ENCODE data around the gene GPRIN2. TPM values are rescaled to one million over a fixed set of nuclear protein-coding genes. Genes with fewer than 3 reads are reported as not detected.

GPRIN2 gene
- total RNA-seq, 1 experiment from 2014 or later, result 12.8 TPM

GRCh38 chr10:46557319-46558121, 1.1 kb upstream of the GPRIN2 start:
- Mint-ChIP-seq H3K4me3 (ENCODE audit: low read depth, unreplicated experiment) (no peak overlapping the region), H3K4me1 (ENCODE audit: low read depth, unreplicated experiment) (no peaks in the 10 kb centered on the region), H3K27me3 (ENCODE audit: unreplicated experiment) (no peaks in the 10 kb centered on the region), H3K36me3 (ENCODE audit: insufficient read depth, unreplicated experiment) (peaks cover 19% of the 10 kb centered on the region), H3K9me3 (ENCODE audit: low read depth, unreplicated experiment) (no peaks in the 10 kb centered on the region), H3K27ac (ENCODE audit: unreplicated experiment) (peak overlapping the region; percentile 8)
- DNase-seq, result peak; percentile 17
- TF ChIP-seq CTCF (IDR thresholded peaks at IDR 0.05; ENCODE audit: unreplicated experiment), result no peak
- no TSS peak for BruUV-seq (replicated peaks)
- CTCF ChIA-PET, result interaction anchor here (1.3 to 1.4 kb wide), 2 partner anchors 9 to 13 kb away, joined by 3 to 5 read pairs; no protein-coding TSS in a partner anchor
- intact Hi-C loops (cut with micrococcal nuclease; ENCODE audit: unreplicated experiment), result loop anchor here (5.0 kb wide), 1 partner anchor 325 kb away; no protein-coding TSS in a partner anchor

GRCh38 chr10:46555713-46556514, 544 bp downstream of the GPRIN2 start:
- intact Hi-C loops (cut with micrococcal nuclease; ENCODE audit: unreplicated experiment), result loop anchor here (5.0 kb wide), 1 partner anchor 324 kb away; no protein-coding TSS in a partner anchor
- Mint-ChIP-seq H3K9me3 (ENCODE audit: low read depth, unreplicated experiment) (no peaks in the 10 kb centered on the region), H3K27me3 (ENCODE audit: unreplicated experiment) (no peaks in the 10 kb centered on the region), H3K4me1 (ENCODE audit: low read depth, unreplicated experiment) (no peaks in the 10 kb centered on the region), H3K27ac (ENCODE audit: unreplicated experiment) (peak overlapping the region; percentile 60), H3K4me3 (ENCODE audit: low read depth, unreplicated experiment) (no peak overlapping the region), H3K36me3 (ENCODE audit: insufficient read depth, unreplicated experiment) (peaks cover 19% of the 10 kb centered on the region)
- CTCF ChIA-PET, result interaction anchor here (0.7 to 1.0 kb wide), 3 partner anchors 10 to 25 kb away, joined by 3 to 4 read pairs (median 3); no protein-coding TSS in a partner anchor
- DNase-seq, result peak; percentile 54
- TF ChIP-seq CTCF (IDR thresholded peaks at IDR 0.05; ENCODE audit: unreplicated experiment), result no peak
- no TSS peak for BruUV-seq (replicated peaks)

GRCh38 chr10:46555366-46555712, 1.1 kb downstream of the GPRIN2 start:
- BruUV-seq (replicated peaks), result no TSS peak
- no peak overlapping the region for H3K4me3 Mint-ChIP-seq (ENCODE audit: low read depth, unreplicated experiment)
- H3K4me1 Mint-ChIP-seq (ENCODE audit: low read depth, unreplicated experiment), result no peaks in the 10 kb centered on the region
- H3K9me3 Mint-ChIP-seq (ENCODE audit: low read depth, unreplicated experiment), result no peaks in the 10 kb centered on the region
- H3K36me3 Mint-ChIP-seq (ENCODE audit: insufficient read depth, unreplicated experiment), result peaks cover 19% of the 10 kb centered on the region
- CTCF ChIA-PET, result interaction anchor here (0.7 to 1.0 kb wide), 3 partner anchors 10 to 629 kb away, joined by 3 to 4 read pairs (median 3); no protein-coding TSS in a partner anchor
- no peaks in the 10 kb centered on the region for H3K27me3 Mint-ChIP-seq (ENCODE audit: unreplicated experiment)
- DNase-seq, result peak; percentile 6
- TF ChIP-seq CTCF (IDR thresholded peaks at IDR 0.05; ENCODE audit: unreplicated experiment), result no peak
- H3K27ac Mint-ChIP-seq (ENCODE audit: unreplicated experiment), result no peak overlapping the region
- intact Hi-C loops (cut with micrococcal nuclease; ENCODE audit: unreplicated experiment), result loop anchor here (5.0 kb wide), 1 partner anchor 323 kb away; no protein-coding TSS in a partner anchor

- CTCF ChIA-PET, result interaction anchor here (0.6 kb wide), 1 partner anchor 9 kb away, joined by 5 read pairs; no protein-coding TSS in a partner anchor
- Mint-ChIP-seq H3K4me1 (ENCODE audit: low read depth, unreplicated experiment) (no peaks in the 10 kb centered on the region), H3K36me3 (ENCODE audit: insufficient read depth, unreplicated experiment) (peaks cover 19% of the 10 kb centered on the region), H3K9me3 (ENCODE audit: low read depth, unreplicated experiment) (no peaks in the 10 kb centered on the region), H3K27ac (ENCODE audit: unreplicated experiment) (no peak overlapping the region), H3K27me3 (ENCODE audit: unreplicated experiment) (no peaks in the 10 kb centered on the region), H3K4me3 (ENCODE audit: low read depth, unreplicated experiment) (no peak overlapping the region)
- intact Hi-C loops (cut with micrococcal nuclease; ENCODE audit: unreplicated experiment), result no loop called here
- BruUV-seq (replicated peaks), result no TSS peak
- no peak for TF ChIP-seq CTCF (IDR thresholded peaks at IDR 0.05; ENCODE audit: unreplicated experiment)
- DNase-seq, result no peak
These were observed 2.2 kb downstream of the GPRIN2 start for GRCh38 chr10:46554166-46554781.

All from Calu3 (cell line).